H9 (cell line): ENCODE data around the gene RPL10A. TPM values are rescaled to one million over a fixed set of nuclear protein-coding genes. Genes with fewer than 3 reads are reported as not detected.
A peak's percentile ranks its signal among the peaks of the same experiment; 100 is the strongest.

ENCODE experiments used
- DNase-seq: peaks from one replicate; pipeline ENCODE4 v3.0.0-alpha.2; 2017
- H2AFZ ChIP-seq: one replicate; pipeline ENCODE4 v1.6.1; 2013; ENCODE audit warnings: mild to moderate bottlenecking, low read length, control low read depth, moderate library complexity
- H2AK5ac ChIP-seq: 2 replicates; pipeline ENCODE4 v1.6.1; 2013; ENCODE audit warnings: low read length, control low read depth, mixed read lengths; ENCODE audit not compliant: insufficient read length
- H2BK120ac ChIP-seq: one replicate; pipeline ENCODE4 v1.6.1; 2013; ENCODE audit warnings: low read depth, mild to moderate bottlenecking, low read length, control low read depth, inconsistent platforms; ENCODE audit not compliant: poor library complexity, severe bottlenecking
- H2BK12ac ChIP-seq: 2 replicates; pipeline ENCODE4 v1.6.1; 2013; ENCODE audit warnings: low read length, control low read depth, mixed read lengths, low read depth; ENCODE audit not compliant: insufficient read length
- H2BK15ac ChIP-seq: 2 replicates; pipeline ENCODE4 v1.6.1; 2013; ENCODE audit warnings: low read depth, low read length, control low read depth
- H2BK20ac ChIP-seq: one replicate; pipeline ENCODE4 v1.6.1; 2013; ENCODE audit warnings: low read depth, mild to moderate bottlenecking, low read length, control low read depth, inconsistent platforms; ENCODE audit not compliant: poor library complexity, severe bottlenecking
- H2BK5ac ChIP-seq: 2 replicates; pipeline ENCODE4 v1.6.1; 2013; ENCODE audit warnings: low read length, control low read depth, mixed read lengths; ENCODE audit not compliant: insufficient read length
- H3K14ac ChIP-seq: 2 replicates; pipeline ENCODE4 v1.6.1; 2013; ENCODE audit warnings: low read length, control low read depth; ENCODE audit not compliant: insufficient read depth
- H3K18ac ChIP-seq: 2 replicates; pipeline ENCODE4 v1.6.1; 2013; ENCODE audit warnings: low read depth, mild to moderate bottlenecking, mixed read lengths, low read length, control low read depth; ENCODE audit not compliant: insufficient read length
- H3K23ac ChIP-seq: 2 replicates; pipeline ENCODE4 v1.6.1; 2013; ENCODE audit warnings: low read length, control low read depth, mixed read lengths, low read depth; ENCODE audit not compliant: insufficient read length
- H3K23me2 ChIP-seq: 2 replicates; pipeline ENCODE4 v1.6.1; 2013; ENCODE audit warnings: low read depth, mild to moderate bottlenecking, mixed read lengths, low read length, control low read depth; ENCODE audit not compliant: insufficient read length, poor library complexity, severe bottlenecking
- H3K27ac ChIP-seq: 2 replicates; pipeline ENCODE4 v1.5.1; 2013; ENCODE audit warnings: low read length, control low read depth, mixed read lengths, low read depth; ENCODE audit not compliant: insufficient read length
- H3K27me3 ChIP-seq: 2 replicates; pipeline ENCODE4 v1.6.1; 2013; ENCODE audit warnings: low read length, control low read depth, inconsistent platforms; ENCODE audit not compliant: insufficient read depth
- H3K4ac ChIP-seq: 2 replicates; pipeline ENCODE4 v1.6.1; 2013; ENCODE audit warnings: low read depth, mild to moderate bottlenecking, control low read depth, inconsistent platforms, low read length, moderate library complexity
- H3K4me1 ChIP-seq: 2 replicates; pipeline ENCODE4 v1.6.1; 2013; ENCODE audit warnings: low read length, control low read depth, inconsistent platforms; ENCODE audit not compliant: insufficient read depth
- H3K4me2 ChIP-seq: 2 replicates; pipeline ENCODE4 v1.6.1; 2013; ENCODE audit warnings: low read length, control low read depth, mixed read lengths; ENCODE audit not compliant: insufficient read length, insufficient read depth
- H3K56ac ChIP-seq: 2 replicates; pipeline ENCODE4 v1.6.1; 2013; ENCODE audit warnings: low read depth, mild to moderate bottlenecking, mixed read lengths, low read length, control low read depth; ENCODE audit not compliant: insufficient read length
- H3K79me1 ChIP-seq: 2 replicates; pipeline ENCODE4 v1.6.1; 2013; ENCODE audit warnings: low read depth, mild to moderate bottlenecking, moderate library complexity, low read length, control low read depth, inconsistent platforms; ENCODE audit not compliant: insufficient read depth, poor library complexity, severe bottlenecking
- H3K79me2 ChIP-seq: 2 replicates; pipeline ENCODE4 v1.6.1; 2013; ENCODE audit warnings: low read length, control low read depth, inconsistent platforms; ENCODE audit not compliant: insufficient read depth
- H3K9ac ChIP-seq: 2 replicates; pipeline ENCODE4 v1.6.1; 2013; ENCODE audit warnings: low read length, control low read depth, mixed read lengths; ENCODE audit not compliant: insufficient read length; ENCODE audit errors: extremely low read depth
- H3K9me3 ChIP-seq: one replicate; pipeline ENCODE4 v1.6.1; 2013; ENCODE audit warnings: low read depth, low read length, inconsistent platforms; ENCODE audit not compliant: control insufficient read depth
- H3T11ph ChIP-seq: one replicate; pipeline ENCODE4 v1.6.1; 2013; ENCODE audit warnings: mild to moderate bottlenecking, low read length, control low read depth, inconsistent platforms
- H4K20me1 ChIP-seq: one replicate; pipeline ENCODE4 v1.6.1; 2013; ENCODE audit not compliant: control insufficient read depth, insufficient read length, insufficient read depth
- H4K5ac ChIP-seq: 2 replicates; pipeline ENCODE4 v1.6.1; 2013; ENCODE audit warnings: low read depth, mild to moderate bottlenecking, mixed read lengths, low read length, control low read depth; ENCODE audit not compliant: insufficient read length
- H4K8ac ChIP-seq: replicated peaks from 2 replicates; pipeline ENCODE4 v1.6.1; 2013; ENCODE audit warnings: low read length, control low read depth, mixed read lengths, low read depth; ENCODE audit not compliant: insufficient read length
- H4K91ac ChIP-seq: 2 replicates; pipeline ENCODE4 v1.6.1; 2013; ENCODE audit warnings: low read depth, mild to moderate bottlenecking, moderate library complexity, mixed read lengths, low read length, control low read depth; ENCODE audit not compliant: insufficient read length
- H3K27ac Mint-ChIP-seq, 3 experiments: 2 replicates in 2 of 3; 3 replicates in 1 of 3; pipeline ENCODE4 v1.8.0; 2020 to 2021; ENCODE audit warnings: mixed read lengths in 3 of 3, mild to moderate bottlenecking in 1 of 3, moderate library complexity in 1 of 3
- H3K27me3 Mint-ChIP-seq: 2 replicates; pipeline ENCODE4 v1.8.0; 2021; ENCODE audit warnings: low read depth, mild to moderate bottlenecking, moderate library complexity, mixed read lengths
- H3K36me3 Mint-ChIP-seq, 3 experiments: 2 replicates in 2 of 3; 3 replicates in 1 of 3; pipeline ENCODE4 v1.8.0; 2020 to 2021; ENCODE audit warnings: low read depth in 3 of 3, mixed read lengths in 3 of 3; ENCODE audit not compliant: insufficient read depth in 1 of 3
- H3K4me1 Mint-ChIP-seq, 2 experiments: 2 replicates each; pipeline ENCODE4 v1.8.0; 2020; ENCODE audit warnings: mixed read lengths in 2 of 2
- H3K4me3 Mint-ChIP-seq, 2 experiments: 2 replicates in 1 of 2; 3 replicates in 1 of 2; pipeline ENCODE4 v1.8.0; 2020 to 2021; ENCODE audit warnings: mild to moderate bottlenecking in 2 of 2, mixed read lengths in 2 of 2, moderate library complexity in 1 of 2
- H3K9me3 Mint-ChIP-seq, 2 experiments: 2 replicates in 1 of 2; 3 replicates in 1 of 2; pipeline ENCODE4 v1.8.0; 2020; ENCODE audit warnings: mild to moderate bottlenecking in 2 of 2, mixed read lengths in 2 of 2, moderate library complexity in 1 of 2
- WGBS: extraction: QIAGEN DNeasy Blood & Tissue Kit; methylation state at CpG from one replicate; pipeline ENCODE4 v1.1.7; 2013; ENCODE audit warnings: missing lambda C conversion rate, low lambda C conversion rate, mixed read lengths; ENCODE audit not compliant: insufficient read length; ENCODE audit errors: extremely low coverage; 5-methylcytosine and 5-hydroxymethylcytosine counted together
- total RNA-seq: library from RNA; stranded (reverse); gene quantifications from 2 replicates; pipeline ENCODE4 v1.2.1, GENCODE V29; 2021
- TF ChIP-seq, protein P1 (sequence below): fragments of 200-600 bp; sonication (generic); conservative IDR thresholded peaks from 3 replicates; pipeline ENCODE4 v1.8.0; 2021; ENCODE audit warnings: antibody characterized with exemption, mild to moderate bottlenecking

Gene RPL10A
- total RNA-seq, 1 experiment from 2014 or later, result 1,830 TPM

DNA sequence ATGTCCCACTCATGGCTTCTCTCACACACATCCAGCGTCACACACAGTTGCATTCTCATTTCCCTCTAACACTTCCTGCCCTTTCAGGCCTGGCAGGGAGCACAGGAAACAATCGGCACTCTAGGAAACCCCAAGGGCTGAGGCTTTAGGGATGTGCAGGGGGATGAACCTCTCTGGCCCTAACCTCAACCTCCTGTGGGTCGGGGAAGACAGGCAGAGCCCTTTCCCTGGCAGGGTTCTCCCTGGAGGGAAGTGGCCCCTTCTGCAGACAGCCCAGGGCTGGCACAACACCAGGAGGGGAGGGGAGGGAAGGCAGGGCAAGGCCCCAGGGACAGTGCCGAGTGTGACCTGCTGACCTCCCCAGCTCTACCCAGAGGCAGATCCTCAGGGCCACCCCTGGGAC lies 26.0 kb downstream of the RPL10A start:
- no CpG with 5 or more reads among the region's 4 CpGs for WGBS
- H3K4me2 ChIP-seq, result no peak overlapping the region
- H3K27ac Mint-ChIP-seq, result no peak overlapping the region
- H4K5ac ChIP-seq, result no peak overlapping the region
- H3K4me1 Mint-ChIP-seq, result peaks cover 57 to 66% of the 10 kb centered on the region in 2 experiments
- no peak overlapping the region for H3T11ph ChIP-seq
- H4K20me1 ChIP-seq, result peaks cover 3% of the 10 kb centered on the region
- DNase-seq, result peak; percentile 49
- H3K9me3 Mint-ChIP-seq, result no peaks in the 10 kb centered on the region
- TF ChIP-seq, protein P1, sequence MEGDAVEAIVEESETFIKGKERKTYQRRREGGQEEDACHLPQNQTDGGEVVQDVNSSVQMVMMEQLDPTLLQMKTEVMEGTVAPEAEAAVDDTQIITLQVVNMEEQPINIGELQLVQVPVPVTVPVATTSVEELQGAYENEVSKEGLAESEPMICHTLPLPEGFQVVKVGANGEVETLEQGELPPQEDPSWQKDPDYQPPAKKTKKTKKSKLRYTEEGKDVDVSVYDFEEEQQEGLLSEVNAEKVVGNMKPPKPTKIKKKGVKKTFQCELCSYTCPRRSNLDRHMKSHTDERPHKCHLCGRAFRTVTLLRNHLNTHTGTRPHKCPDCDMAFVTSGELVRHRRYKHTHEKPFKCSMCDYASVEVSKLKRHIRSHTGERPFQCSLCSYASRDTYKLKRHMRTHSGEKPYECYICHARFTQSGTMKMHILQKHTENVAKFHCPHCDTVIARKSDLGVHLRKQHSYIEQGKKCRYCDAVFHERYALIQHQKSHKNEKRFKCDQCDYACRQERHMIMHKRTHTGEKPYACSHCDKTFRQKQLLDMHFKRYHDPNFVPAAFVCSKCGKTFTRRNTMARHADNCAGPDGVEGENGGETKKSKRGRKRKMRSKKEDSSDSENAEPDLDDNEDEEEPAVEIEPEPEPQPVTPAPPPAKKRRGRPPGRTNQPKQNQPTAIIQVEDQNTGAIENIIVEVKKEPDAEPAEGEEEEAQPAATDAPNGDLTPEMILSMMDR, result no peak
- peaks cover 22% of the 10 kb centered on the region for H3K27me3 Mint-ChIP-seq
- H4K91ac ChIP-seq, result no peak overlapping the region
- no peak overlapping the region for H3K56ac ChIP-seq
- H3K9me3 ChIP-seq, result no peaks in the 10 kb centered on the region
- H3K79me2 ChIP-seq, result peaks cover 2% of the 10 kb centered on the region; the same call in 1 of the 2 replicates
- no peaks in the 10 kb centered on the region for H3K79me1 ChIP-seq
- no peak overlapping the region for H2BK20ac ChIP-seq
- H2BK5ac ChIP-seq, result no peak overlapping the region
- H3K36me3 Mint-ChIP-seq, result peaks cover 0 to 4% (median 0%) of the 10 kb centered on the region in 3 experiments; a peak in 2 of 7 replicates
- no peak overlapping the region for H2BK15ac ChIP-seq
- H3K18ac ChIP-seq, result no peak overlapping the region
- H3K27me3 ChIP-seq, result no peaks in the 10 kb centered on the region; the same call in 1 of the 2 replicates
- no peak overlapping the region for H2AFZ ChIP-seq
- H3K23me2 ChIP-seq, result peaks cover 21% of the 10 kb centered on the region
- no peak overlapping the region for H3K4ac ChIP-seq
- no peak overlapping the region for H2BK120ac ChIP-seq
- H2AK5ac ChIP-seq, result no peak overlapping the region
- H3K4me1 ChIP-seq, result peaks cover 15% of the 10 kb centered on the region; the same call in 1 of the 2 replicates
- H3K23ac ChIP-seq, result no peak overlapping the region
- no peak overlapping the region for H4K8ac ChIP-seq
- no peak overlapping the region for H3K27ac ChIP-seq
- H3K14ac ChIP-seq, result no peak overlapping the region
- H3K4me3 Mint-ChIP-seq, result peak overlapping the region in 1 of 2 experiments; percentile 34; a peak in 3 of 5 replicates
- H2BK12ac ChIP-seq, result no peak overlapping the region
- H3K9ac ChIP-seq, result no peak overlapping the region
